K562 (cell line): ENCODE measurements around the gene PLCB1.

Experiments used
- CREM ChIP-seq: IDR thresholded peaks from 2 replicates; pipeline ENCODE4 v1.6.1; 2014; ENCODE audit warnings: antibody characterized with exemption, low read depth
- CTCF ChIP-seq, 3 experiments: IDR thresholded peaks in 2 of 3; conservative IDR thresholded peaks in 1 of 3; 2 replicates each; pipeline ENCODE4 v1.5.1; 2011 to 2012; ENCODE audit warnings: low read length in 3 of 3, mild to moderate bottlenecking in 3 of 3, control low read depth in 2 of 3, improper control_type of control experiment in 1 of 3, inconsistent platforms in 1 of 3, low read depth in 1 of 3, mixed read lengths in 1 of 3, moderate library complexity in 1 of 3; ENCODE audit not compliant: insufficient read depth in 2 of 3
- EWSR1 ChIP-seq: fragments of 450-650 bp; IDR thresholded peaks from 2 replicates; pipeline ENCODE4 v1.6.1; 2018; ENCODE audit warnings: borderline replicate concordance, mild to moderate bottlenecking, low read depth, moderate library complexity; ENCODE audit not compliant: partially characterized antibody
- HDAC2 ChIP-seq: fragments of 450-650 bp; IDR thresholded peaks from 2 replicates; pipeline ENCODE4 v1.6.1; 2016; ENCODE audit warnings: mild to moderate bottlenecking
- REST ChIP-seq, 2 experiments: fragments of 450-650 bp; formaldehyde crosslinking in 1 of 2; IDR thresholded peaks; 2 replicates each; pipeline versions ENCODE4 v1.4.0 to v1.6.1; 2014 to 2020; ENCODE audit warnings: mild to moderate bottlenecking in 2 of 2, borderline replicate concordance in 1 of 2, low read depth in 1 of 2
- SMARCE1 ChIP-seq: fragments of 450-650 bp; IDR thresholded peaks from 2 replicates; pipeline ENCODE4 v1.7.1; 2016; ENCODE audit warnings: mild to moderate bottlenecking
- TAF1 ChIP-seq: IDR thresholded peaks from 2 replicates; pipeline ENCODE4 v1.6.1; 2011; ENCODE audit warnings: mild to moderate bottlenecking, low read length, moderate library complexity; ENCODE audit not compliant: insufficient read depth, control insufficient read depth, severe bottlenecking; ENCODE audit errors: extremely low read depth
- ZBTB1 ChIP-seq: sonication (generic); formaldehyde crosslinking; IDR thresholded peaks from 2 replicates; pipeline ENCODE4 v1.8.1; 2023; ENCODE audit warnings: missing genetic modification reagents, low read depth, mild to moderate bottlenecking, borderline replicate concordance
- ZBTB8A ChIP-seq: fragments of 450-650 bp; IDR thresholded peaks from 2 replicates; pipeline ENCODE4 v1.6.1; 2018; ENCODE audit warnings: mild to moderate bottlenecking, moderate library complexity; ENCODE audit not compliant: partially characterized antibody
- ZNF197 ChIP-seq: fragments of 200-800 bp; sonication (Bioruptor generic); IDR thresholded peaks from 2 replicates; pipeline ENCODE4 v1.6.1; 2016; ENCODE audit warnings: low read depth, missing genetic modification characterization, missing compliant biosample characterization
- ZNF75A ChIP-seq: fragments of 450-650 bp; formaldehyde crosslinking; IDR thresholded peaks from 2 replicates; pipeline ENCODE4 v1.4.0; 2020; ENCODE audit warnings: mild to moderate bottlenecking
- TF ChIP-seq, protein P1 (sequence below): IDR thresholded peaks from 2 replicates; pipeline ENCODE4 v1.6.1; 2012; ENCODE audit warnings: low read depth, low read length, improper control_type of control experiment, borderline replicate concordance

DNA sequence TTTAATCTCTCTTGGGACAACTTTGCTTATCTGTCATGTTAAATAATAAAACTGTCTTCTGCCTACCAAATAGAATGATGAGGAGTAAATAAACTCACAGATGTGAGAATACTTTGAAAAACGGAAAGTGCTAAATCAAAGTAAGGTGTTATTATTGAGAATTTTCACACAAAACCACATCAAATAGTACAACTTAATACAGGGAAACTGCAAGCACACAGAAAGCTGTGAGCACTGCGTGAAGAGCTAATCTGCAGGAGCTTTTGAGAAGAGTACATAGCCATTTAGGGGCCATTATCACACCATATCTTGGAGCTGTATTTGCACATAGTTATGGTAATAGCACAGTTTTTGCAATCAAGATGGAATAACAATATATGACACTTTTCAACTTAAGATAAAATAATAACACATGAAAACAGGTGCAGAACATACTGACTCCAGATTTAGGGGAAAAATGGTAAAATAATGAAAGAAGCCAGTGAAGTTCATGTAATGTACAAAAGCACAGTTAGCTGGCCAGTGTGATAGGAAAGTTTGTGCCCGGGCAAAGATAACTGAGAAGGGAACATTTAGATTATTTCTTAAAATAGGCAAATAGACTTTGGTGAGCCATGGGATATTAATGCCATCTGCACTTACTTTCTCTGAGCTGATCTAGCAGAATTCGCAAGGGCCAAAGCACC, 538.3 kb downstream of the PLCB1 start:
- no peak for TF ChIP-seq CREM
- TF ChIP-seq ZBTB1 (CRISPR knock-in tag), result no peak
- TF ChIP-seq HDAC2, result no peak
- TF ChIP-seq TAF1, result no peak
- TF ChIP-seq, protein P1, sequence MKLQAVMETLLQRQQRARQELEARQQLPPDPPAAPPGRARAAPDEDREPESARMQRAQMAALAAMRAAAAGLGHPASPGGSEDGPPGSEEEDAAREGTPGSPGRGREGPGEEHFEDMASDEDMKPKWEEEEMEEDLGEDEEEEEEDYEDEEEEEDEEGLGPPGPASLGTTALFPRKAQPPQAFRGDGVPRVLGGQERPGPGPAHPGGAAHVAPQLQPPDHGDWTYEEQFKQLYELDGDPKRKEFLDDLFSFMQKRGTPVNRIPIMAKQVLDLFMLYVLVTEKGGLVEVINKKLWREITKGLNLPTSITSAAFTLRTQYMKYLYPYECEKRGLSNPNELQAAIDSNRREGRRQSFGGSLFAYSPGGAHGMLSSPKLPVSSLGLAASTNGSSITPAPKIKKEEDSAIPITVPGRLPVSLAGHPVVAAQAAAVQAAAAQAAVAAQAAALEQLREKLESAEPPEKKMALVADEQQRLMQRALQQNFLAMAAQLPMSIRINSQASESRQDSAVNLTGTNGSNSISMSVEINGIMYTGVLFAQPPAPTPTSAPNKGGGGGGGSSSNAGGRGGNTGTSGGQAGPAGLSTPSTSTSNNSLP, result no peak
- TF ChIP-seq CTCF (IDR thresholded peaks at IDR 0.05 in 2 of 3, conservative IDR thresholded peaks at IDR 0.05 in 1 of 3; ENCODE audit: insufficient read depth in 2 of 3, low read depth in 1 of 3, low read length in 3 of 3), result no peak
- TF ChIP-seq REST (IDR thresholded peaks at IDR 0.05; ENCODE audit: borderline replicate concordance), result no peak
- no peak for TF ChIP-seq REST (CRISPR knock-in tag; IDR thresholded peaks at IDR 0.05; ENCODE audit: low read depth)
- TF ChIP-seq SMARCE1, result no peak
- TF ChIP-seq ZNF197, result no peak
- no peak for TF ChIP-seq EWSR1
- no peak for TF ChIP-seq ZBTB8A
- TF ChIP-seq ZNF75A (CRISPR knock-in tag), result no peak
